Stimulated activated CD4-positive, alpha-beta T cell treated with anti-CD3 and anti-CD28 coated beads, Interleukin-15, amount 100 ng/mL, for 48 hours (primary cell): Measurements from ENCODE around the gene PPAT.

Source experiments
- DNase-seq, 2 donors: peaks; one replicate each; pipeline ENCODE4 v3.0.0-alpha.2; 2020; ENCODE audit warnings: low read depth in 2 of 2

PPAT gene

GRCh38 chr4:56434599-56435139 lies 746 bp downstream of the PPAT start:
- DNase-seq: peak; percentile 15 to 22

- DNase-seq: no peak
Measured at GRCh38 chr4:56433280-56433679, 2.1 kb downstream of the PPAT start.

- DNase-seq: no peak
Measured at GRCh38 chr4:56430203-56430602, 5.2 kb downstream of the PPAT start.

- no peak for DNase-seq
Measured at GRCh38 chr4:56427179-56427578, 8.2 kb downstream of the PPAT start.

GRCh38 chr4:56426273-56426672 lies 9.1 kb downstream of the PPAT start:
- DNase-seq: no peak

GRCh38 chr4:56425518-56425917 lies 9.9 kb downstream of the PPAT start:
- no peak for DNase-seq

GRCh38 chr4:56424697-56425514 lies 10.5 kb downstream of the PPAT start:
- DNase-seq: no peak

GRCh38 chr4:56424176-56424575 lies 11.2 kb downstream of the PPAT start:
- DNase-seq: no peak

- no peak for DNase-seq
Measured at GRCh38 chr4:56417396-56417795, 18.0 kb downstream of the PPAT start.

- no peak for DNase-seq
Measured at GRCh38 chr4:56416349-56416748, 19.1 kb downstream of the PPAT start.

- no peak for DNase-seq
Measured at GRCh38 chr4:56414135-56414670, 21.2 kb downstream of the PPAT start.

- DNase-seq: no peak
Measured at GRCh38 chr4:56410247-56411062, 25.0 kb downstream of the PPAT start.

GRCh38 chr4:56409511-56410090 lies 25.8 kb downstream of the PPAT start:
- no peak for DNase-seq

- no peak for DNase-seq
Measured at GRCh38 chr4:56408978-56409377, 26.4 kb downstream of the PPAT start.

- no peak for DNase-seq
Measured at GRCh38 chr4:56406151-56406550, 29.3 kb downstream of the PPAT start.

- DNase-seq: no peak
Measured at GRCh38 chr4:56405016-56405415, 30.4 kb downstream of the PPAT start.

- no peak for DNase-seq
Measured at GRCh38 chr4:56400560-56400959, 34.9 kb downstream of the PPAT start.

- DNase-seq: no peak
Measured at GRCh38 chr4:56391270-56391669, 44.1 kb downstream of the PPAT start.

GRCh38 chr4:56389558-56389957 lies 45.9 kb downstream of the PPAT start:
- no peak for DNase-seq

GRCh38 chr4:56388306-56388705 lies 47.1 kb downstream of the PPAT start:
- no peak for DNase-seq

- peak; percentile 88 to 94 for DNase-seq
Measured at GRCh38 chr4:56387023-56388001, 48.1 kb downstream of the PPAT start, which contains the start of gene AASDH. Gene AASDH (minus strand): TSS chr4:56387491. CDS start chr4:56384299, 3,192 bp downstream.
